GM12874 (cell line): ENCODE results near the gene CAND2.

Source experiments
- TF ChIP-seq, protein P1 (sequence below): IDR thresholded peaks from 2 replicates; pipeline ENCODE4 v1.5.1; 2011; ENCODE audit warnings: low read depth, mild to moderate bottlenecking, control low read depth, low read length, moderate library complexity; ENCODE audit not compliant: insufficient read depth

Gene CAND2

GRCh38 chr3:12884186-12884680 lies 87.8 kb downstream of the CAND2 start:
- TF ChIP-seq, protein P1, sequence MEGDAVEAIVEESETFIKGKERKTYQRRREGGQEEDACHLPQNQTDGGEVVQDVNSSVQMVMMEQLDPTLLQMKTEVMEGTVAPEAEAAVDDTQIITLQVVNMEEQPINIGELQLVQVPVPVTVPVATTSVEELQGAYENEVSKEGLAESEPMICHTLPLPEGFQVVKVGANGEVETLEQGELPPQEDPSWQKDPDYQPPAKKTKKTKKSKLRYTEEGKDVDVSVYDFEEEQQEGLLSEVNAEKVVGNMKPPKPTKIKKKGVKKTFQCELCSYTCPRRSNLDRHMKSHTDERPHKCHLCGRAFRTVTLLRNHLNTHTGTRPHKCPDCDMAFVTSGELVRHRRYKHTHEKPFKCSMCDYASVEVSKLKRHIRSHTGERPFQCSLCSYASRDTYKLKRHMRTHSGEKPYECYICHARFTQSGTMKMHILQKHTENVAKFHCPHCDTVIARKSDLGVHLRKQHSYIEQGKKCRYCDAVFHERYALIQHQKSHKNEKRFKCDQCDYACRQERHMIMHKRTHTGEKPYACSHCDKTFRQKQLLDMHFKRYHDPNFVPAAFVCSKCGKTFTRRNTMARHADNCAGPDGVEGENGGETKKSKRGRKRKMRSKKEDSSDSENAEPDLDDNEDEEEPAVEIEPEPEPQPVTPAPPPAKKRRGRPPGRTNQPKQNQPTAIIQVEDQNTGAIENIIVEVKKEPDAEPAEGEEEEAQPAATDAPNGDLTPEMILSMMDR: no peak
